Endothelial cell of umbilical vein (primary cell): Measurements from ENCODE around the gene MKRN1. TPM values are rescaled to one million over a fixed set of nuclear protein-coding genes. Genes with fewer than 3 reads are reported as not detected.

ENCODE experiments used
- BruUV-seq: library from RNA; stranded (reverse); fragments of 400-500 nt; replicated peaks from 2 replicates; lab custom pipeline; 2021; lab: Mats Ljungman, UMichigan
- CTCF ChIA-PET: fragments of 300-600, 350-600 bp; sonication (Branson Sonifier 250); formaldehyde crosslinking; loops from one replicate; lab custom pipeline; 2021; ENCODE audit warnings: antibody characterized with exemption, inconsistent platforms; lab: Charles Lee
- POLR2A ChIA-PET: fragments of 300-600, 350-600 bp; sonication (Branson Sonifier 250); formaldehyde crosslinking; loops from one replicate; lab custom pipeline; 2021; ENCODE audit warnings: antibody characterized with exemption, inconsistent platforms; lab: Charles Lee
- DNase-seq: peaks from one replicate; pipeline ENCODE4 v3.0.0-alpha.2; 2011; ENCODE audit warnings: low read depth, low spot score
- FAIRE-seq: peaks from 2 replicates; lab custom pipeline; 2011; peaks lifted over from hg19 to GRCh38; lab: Jason Lieb, UNC
- H2AFZ ChIP-seq: 2 replicates; pipeline ENCODE4 v1.6.0; 2012; ENCODE audit warnings: low read depth, low read length, control low read depth, inconsistent platforms
- H3K27ac ChIP-seq: 2 replicates; pipeline ENCODE4 v1.5.1; 2011; ENCODE audit warnings: low read depth, mild to moderate bottlenecking, control low read depth, low read length, moderate library complexity; ENCODE audit not compliant: insufficient read depth
- H3K27me3 ChIP-seq, 2 experiments: 2 replicates each; pipeline versions ENCODE4 v1.6.0 to v1.6.1; 2011; ENCODE audit warnings: low read length in 2 of 2, mixed read lengths in 1 of 2; ENCODE audit not compliant: control insufficient read depth in 2 of 2, insufficient read depth in 2 of 2
- H3K36me3 ChIP-seq, 2 experiments: 2 replicates in 1 of 2; 3 replicates in 1 of 2; pipeline ENCODE4 v1.5.1; 2011; ENCODE audit warnings: low read length in 2 of 2, mild to moderate bottlenecking in 1 of 2, moderate library complexity in 1 of 2; ENCODE audit not compliant: control insufficient read depth in 2 of 2, insufficient read depth in 2 of 2; ENCODE audit errors: extremely low read depth in 1 of 2
- H3K4me1 ChIP-seq: 3 replicates; pipeline ENCODE4 v1.5.1; 2011; ENCODE audit warnings: mild to moderate bottlenecking, low read length; ENCODE audit not compliant: control insufficient read depth, insufficient read depth; ENCODE audit errors: extremely low read depth
- H3K4me2 ChIP-seq: 2 replicates; pipeline ENCODE4 v1.6.1; 2011; ENCODE audit warnings: low read length, control low read depth, mixed read lengths; ENCODE audit not compliant: insufficient read depth
- H3K4me3 ChIP-seq, 3 experiments: fragments of 200-600 bp in 1 of 3; sonication (generic), shearing (Covaris generic) in 1 of 3; replicated peaks in 1 of 3; 2 replicates each; pipeline ENCODE4 v1.5.1; 2011 to 2016; ENCODE audit warnings: control low read depth in 3 of 3, low read length in 3 of 3, mild to moderate bottlenecking in 2 of 3, inconsistent platforms in 1 of 3, low read depth in 1 of 3, moderate library complexity in 1 of 3; ENCODE audit not compliant: insufficient read depth in 1 of 3
- H3K79me2 ChIP-seq: 2 replicates; pipeline ENCODE4 v1.6.0; 2012; ENCODE audit warnings: low read length, inconsistent platforms; ENCODE audit not compliant: control insufficient read depth, insufficient read depth
- H3K9ac ChIP-seq: replicated peaks from 2 replicates; pipeline ENCODE3; 2011; ENCODE audit warnings: low read length, control low read depth; ENCODE audit not compliant: insufficient read depth; ENCODE audit errors: extremely low read depth
- H3K9me1 ChIP-seq: replicated peaks from 3 replicates; pipeline ENCODE4 v1.6.0; 2011; ENCODE audit warnings: mild to moderate bottlenecking, low read length; ENCODE audit not compliant: control insufficient read depth, insufficient read depth; ENCODE audit errors: extremely low read depth
- H3K9me3 ChIP-seq: replicated peaks from 2 replicates; pipeline ENCODE4 v1.5.1; 2012; ENCODE audit warnings: low read length, inconsistent platforms; ENCODE audit not compliant: control insufficient read depth, insufficient read depth
- H4K20me1 ChIP-seq: replicated peaks from 2 replicates; pipeline ENCODE3; 2011; ENCODE audit warnings: mild to moderate bottlenecking, low read length; ENCODE audit not compliant: control insufficient read depth, insufficient read depth; ENCODE audit errors: extremely low read depth
- EZH2 ChIP-seq: IDR thresholded peaks from 2 replicates; pipeline ENCODE4 v1.6.1; 2012; ENCODE audit warnings: borderline replicate concordance, low read depth, mild to moderate bottlenecking, moderate library complexity, low read length, inconsistent platforms; ENCODE audit not compliant: severe bottlenecking
- FOS ChIP-seq: IDR thresholded peaks from 2 replicates; pipeline ENCODE4 v1.6.1; 2011; ENCODE audit warnings: mild to moderate bottlenecking, low read length, moderate library complexity, borderline replicate concordance; ENCODE audit not compliant: insufficient read depth
- GATA2 ChIP-seq: IDR thresholded peaks from 2 replicates; pipeline ENCODE4 v1.7.0; 2011; ENCODE audit warnings: low read depth, mild to moderate bottlenecking, moderate library complexity, mixed read lengths, low read length; ENCODE audit not compliant: insufficient read length, insufficient read depth
- JUN ChIP-seq: IDR thresholded peaks from 2 replicates; pipeline ENCODE4 v1.6.1; 2011; ENCODE audit warnings: borderline replicate concordance, low read depth; ENCODE audit not compliant: insufficient read length, insufficient read depth
- POLR2AphosphoS5 ChIP-seq: IDR thresholded peaks from 2 replicates; pipeline ENCODE4 v1.6.1; 2012; ENCODE audit warnings: low read depth, mild to moderate bottlenecking, control low read depth, low read length, moderate library complexity; ENCODE audit not compliant: insufficient read depth
- dilution Hi-C: fragments of 300-500 bp; cut with MboI; formaldehyde crosslinking; loops from one replicate; pipeline ENCODE4 v1.15.0; 2019; ENCODE audit warnings: low sequenced_read_pairs; ENCODE audit not compliant: extremely low pct_ligation_motif_present
- intact Hi-C: fragments of 100-400 bp; cut with micrococcal nuclease; formaldehyde crosslinking; loops from one replicate; pipeline ENCODE4 v1.10.0; 2022
- polyA plus RNA-seq, 4 experiments: library from polyadenylated mRNA; depleted of rRNA in 3 of 4; stranded (reverse) in 3 of 4; unstranded in 1 of 4; fragments of >200 nt; gene quantifications; 2 replicates each; pipeline versions ENCODE4 v1.2.1 to v1.2.3, GENCODE V29; 2011 to 2012; ENCODE audit warnings: missing spikeins in 1 of 4
- total RNA-seq: library from RNA; stranded (reverse); gene quantifications from 2 replicates; pipeline ENCODE4 v1.2.3, GENCODE V29; 2021
- TF ChIP-seq, protein P1 (sequence below): IDR thresholded peaks from 2 replicates; pipeline ENCODE4 v1.6.1; 2011; ENCODE audit not compliant: insufficient read depth, insufficient read length
- TF ChIP-seq, protein P2 (sequence below), 2 donors: IDR thresholded peaks; 1 replicate in 1 of 2; 2 replicates in 1 of 2; pipeline ENCODE4 v1.5.1; 2011; ENCODE audit warnings: low read length in 2 of 2, mild to moderate bottlenecking in 2 of 2, moderate library complexity in 2 of 2, control low read depth in 1 of 2, inconsistent platforms in 1 of 2, low read depth in 1 of 2; ENCODE audit not compliant: insufficient read depth in 1 of 2; ENCODE audit errors: extremely low read depth in 1 of 2

The MKRN1 gene
- total and polyA plus RNA-seq, 2 donors (not counting 3 experiments of a cell fraction or from before 2014, with no cell fraction given): 24.9 to 52.2 TPM

DNA sequence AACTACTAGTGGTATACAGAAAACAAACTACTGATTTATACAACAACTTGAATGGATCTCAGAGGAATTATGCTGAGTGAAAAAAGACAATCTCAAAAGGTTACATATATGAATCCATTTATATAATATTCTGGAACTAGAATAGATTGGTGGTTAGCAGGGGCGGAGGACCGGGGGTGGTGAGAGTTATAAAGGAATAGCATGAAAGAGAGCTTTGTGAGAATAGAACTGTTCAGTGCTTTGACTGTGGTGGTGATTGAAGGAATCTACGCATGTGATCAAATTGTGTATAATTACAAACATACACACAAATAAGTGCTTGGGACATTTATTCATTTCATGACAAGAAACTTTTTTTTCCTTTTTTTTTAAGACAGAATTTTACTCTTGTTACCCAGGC, 55.8 kb downstream of the MKRN1 start:
- Histone ChIP-seq H3K27me3 (no peaks in the 10 kb centered on the region), H3K4me2 (no peak overlapping the region), H3K9me1 (no peaks in the 10 kb centered on the region), H2AFZ (no peak overlapping the region), H3K79me2 (no peaks in the 10 kb centered on the region), H3K4me1 (peaks cover 2% of the 10 kb centered on the region), H3K27ac (no peak overlapping the region), H4K20me1 (no peaks in the 10 kb centered on the region), H3K9me3 (no peaks in the 10 kb centered on the region), H3K36me3 (no peaks in the 10 kb centered on the region), H3K9ac (no peak overlapping the region), H3K4me3 (no peak overlapping the region)
- no peak for FAIRE-seq
- BruUV-seq: no TSS peak
- TF ChIP-seq, protein P1, sequence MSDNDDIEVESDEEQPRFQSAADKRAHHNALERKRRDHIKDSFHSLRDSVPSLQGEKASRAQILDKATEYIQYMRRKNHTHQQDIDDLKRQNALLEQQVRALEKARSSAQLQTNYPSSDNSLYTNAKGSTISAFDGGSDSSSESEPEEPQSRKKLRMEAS: no peak
- TF ChIP-seq POLR2AphosphoS5: no peak
- TF ChIP-seq, protein P2, sequence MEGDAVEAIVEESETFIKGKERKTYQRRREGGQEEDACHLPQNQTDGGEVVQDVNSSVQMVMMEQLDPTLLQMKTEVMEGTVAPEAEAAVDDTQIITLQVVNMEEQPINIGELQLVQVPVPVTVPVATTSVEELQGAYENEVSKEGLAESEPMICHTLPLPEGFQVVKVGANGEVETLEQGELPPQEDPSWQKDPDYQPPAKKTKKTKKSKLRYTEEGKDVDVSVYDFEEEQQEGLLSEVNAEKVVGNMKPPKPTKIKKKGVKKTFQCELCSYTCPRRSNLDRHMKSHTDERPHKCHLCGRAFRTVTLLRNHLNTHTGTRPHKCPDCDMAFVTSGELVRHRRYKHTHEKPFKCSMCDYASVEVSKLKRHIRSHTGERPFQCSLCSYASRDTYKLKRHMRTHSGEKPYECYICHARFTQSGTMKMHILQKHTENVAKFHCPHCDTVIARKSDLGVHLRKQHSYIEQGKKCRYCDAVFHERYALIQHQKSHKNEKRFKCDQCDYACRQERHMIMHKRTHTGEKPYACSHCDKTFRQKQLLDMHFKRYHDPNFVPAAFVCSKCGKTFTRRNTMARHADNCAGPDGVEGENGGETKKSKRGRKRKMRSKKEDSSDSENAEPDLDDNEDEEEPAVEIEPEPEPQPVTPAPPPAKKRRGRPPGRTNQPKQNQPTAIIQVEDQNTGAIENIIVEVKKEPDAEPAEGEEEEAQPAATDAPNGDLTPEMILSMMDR (IDR thresholded peaks at IDR 0.05; ENCODE audit: extremely low read depth in 1 of 2, insufficient read depth in 1 of 2, low read depth in 1 of 2, low read length in 2 of 2): no peak
- no peak for TF ChIP-seq GATA2
- no peak for TF ChIP-seq FOS
- TF ChIP-seq EZH2: no peak
- no peak for TF ChIP-seq JUN
- no peak for DNase-seq
- dilution Hi-C loops: no loop called here
- POLR2A ChIA-PET: no interaction called here
- CTCF ChIA-PET: no interaction called here
- intact Hi-C loops: no loop called here
